ENCODE results near the gene TRIM2.

The TRIM2 gene

DNA sequence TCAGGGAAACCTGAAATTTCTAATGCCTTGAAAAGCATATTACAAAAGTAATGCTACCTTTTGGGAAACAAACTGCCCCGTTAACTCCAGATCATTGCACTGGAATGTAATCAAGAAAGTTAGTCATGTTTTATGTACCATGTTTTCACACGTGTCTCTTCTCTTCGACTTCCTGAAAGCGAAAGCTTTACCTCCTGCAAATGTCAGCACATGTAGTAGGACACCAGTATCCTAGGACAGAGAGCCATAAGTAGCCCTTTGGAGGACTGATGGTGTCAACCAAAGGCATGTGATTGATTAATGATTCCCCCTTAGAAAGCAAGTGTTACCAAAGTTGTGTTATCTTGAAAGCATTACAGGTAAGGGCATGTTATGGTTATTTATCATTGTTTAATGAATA is 131.4 kb downstream of the TRIM2 start:
- TF ChIP-seq CTCF (IDR thresholded peaks at IDR 0.05; ENCODE audit: insufficient read depth, low read depth, low read length, missing control alignments), result no peak
- peak; percentile 76 for DNase-seq (ENCODE audit: low read depth)
- H3K4me3 ChIP-seq (ENCODE audit: low read length), result no peak overlapping the region

- H3K4me3 ChIP-seq (ENCODE audit: low read length), result no peak overlapping the region
- DNase-seq (ENCODE audit: low read depth), result no peak
- TF ChIP-seq CTCF (IDR thresholded peaks at IDR 0.05; ENCODE audit: insufficient read depth, low read depth, low read length, missing control alignments), result no peak
Measured at GRCh38 chr4:153337686-153338085, 133.4 kb downstream of the TRIM2 start.

GRCh38 chr4:153341575-153342090 is 137.4 kb downstream of the TRIM2 start:
- H3K4me3 ChIP-seq (ENCODE audit: low read length), result no peak overlapping the region
- no peak for TF ChIP-seq CTCF (IDR thresholded peaks at IDR 0.05; ENCODE audit: insufficient read depth, low read depth, low read length, missing control alignments)
- peak; percentile 65 for DNase-seq (ENCODE audit: low read depth)

DNA sequence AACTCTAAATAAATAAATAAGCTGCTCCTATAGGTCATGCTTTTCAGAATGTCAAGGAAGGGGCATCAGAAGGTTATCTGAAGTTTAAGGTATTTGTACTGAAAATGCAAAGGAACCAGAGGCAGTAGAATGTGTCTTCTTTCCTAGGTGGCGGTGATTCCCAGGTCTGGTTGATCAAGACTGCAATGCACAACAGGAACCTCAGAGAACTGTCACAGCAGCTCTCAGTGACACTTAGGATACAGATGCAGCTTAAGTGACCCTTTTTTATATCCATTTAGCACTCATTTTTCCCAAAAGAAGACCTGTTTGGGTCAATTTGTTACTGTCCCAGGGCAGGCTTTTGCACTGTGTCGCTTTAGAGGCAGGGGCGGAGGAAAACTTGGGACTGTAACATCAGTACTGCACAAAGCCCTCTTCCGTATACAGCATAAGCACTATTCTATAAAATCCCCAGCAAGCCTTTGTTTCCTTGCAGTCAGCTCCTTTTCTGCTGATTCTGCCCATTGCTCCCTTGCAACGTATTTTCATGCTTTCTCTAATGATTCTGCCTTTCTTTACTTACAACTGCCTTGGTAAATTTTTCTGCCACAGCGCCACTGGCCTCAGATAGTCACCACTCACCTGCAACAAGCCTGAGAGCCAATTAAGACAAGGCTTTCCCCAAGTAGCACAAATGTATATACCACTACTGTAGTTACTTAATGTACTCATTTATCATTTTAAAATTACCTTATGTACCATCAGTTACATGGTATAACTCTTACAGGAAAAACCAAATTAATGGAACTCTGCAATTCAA is 138.7 kb downstream of the TRIM2 start:
- no peak for TF ChIP-seq CTCF (IDR thresholded peaks at IDR 0.05; ENCODE audit: insufficient read depth, low read depth, low read length, missing control alignments)

DNA sequence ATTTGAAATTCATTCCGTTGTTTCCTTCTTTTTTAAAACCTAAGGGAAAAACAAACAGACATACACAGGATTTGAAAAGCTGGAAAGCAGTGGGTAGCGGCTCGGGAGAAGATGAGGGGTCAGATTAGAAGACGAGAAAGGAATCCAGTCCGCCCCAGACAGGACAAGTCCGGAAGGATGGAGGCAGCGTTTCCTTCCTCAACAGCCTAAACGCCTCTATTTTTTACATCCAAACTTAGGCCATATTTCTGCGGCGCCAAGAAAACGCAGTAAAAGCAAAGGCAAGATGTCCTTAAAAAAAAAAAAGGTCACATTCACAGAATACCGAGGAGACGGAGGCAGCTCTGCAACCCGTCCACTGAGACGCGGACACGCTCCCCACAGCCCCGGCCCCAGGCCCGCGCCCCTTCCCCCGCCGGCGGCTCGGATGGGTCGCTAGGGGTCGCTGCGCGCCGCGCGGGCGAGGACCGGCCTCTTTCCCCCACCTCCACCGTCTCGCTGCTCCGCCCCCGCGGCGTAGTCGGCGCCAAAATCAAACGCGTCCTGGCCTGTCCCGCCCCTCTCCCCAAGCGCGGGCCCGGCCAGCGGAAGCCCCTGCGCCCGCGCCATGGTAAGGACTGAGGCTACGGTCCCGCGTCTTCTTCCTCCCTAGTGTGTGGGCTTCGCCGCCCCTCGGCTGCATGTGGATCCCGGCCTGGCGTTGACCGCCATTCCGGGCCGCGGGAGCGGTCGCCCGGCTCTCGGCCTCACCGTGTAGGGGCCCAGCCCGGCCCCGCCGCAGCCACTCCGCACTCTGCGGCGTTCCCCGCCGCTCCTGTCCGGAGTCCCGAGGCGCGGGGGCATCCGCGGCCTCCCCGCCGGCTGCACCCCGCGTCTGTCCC is 140.1 kb downstream of the TRIM2 start, which contains the start of gene MND1:
Gene MND1, plus strand, starts transcription at position 558 of the 881 bp plus-strand sequence. Its CDS starts 50 bp downstream, at position 608.
- TF ChIP-seq CTCF (IDR thresholded peaks at IDR 0.05; ENCODE audit: insufficient read depth, low read depth, low read length, missing control alignments), result peak; percentile 41
- DNase-seq (ENCODE audit: low read depth), result peak; percentile 82
- peak within 1 kb of the TSS; percentile 73 for H3K4me3 ChIP-seq (ENCODE audit: low read length)

More for the DNA sequence above, 138.7 kb downstream of the TRIM2 start:
- no peak for DNase-seq (ENCODE audit: low read depth)
- no peak overlapping the region for H3K4me3 ChIP-seq (ENCODE audit: low read length)

DNA sequence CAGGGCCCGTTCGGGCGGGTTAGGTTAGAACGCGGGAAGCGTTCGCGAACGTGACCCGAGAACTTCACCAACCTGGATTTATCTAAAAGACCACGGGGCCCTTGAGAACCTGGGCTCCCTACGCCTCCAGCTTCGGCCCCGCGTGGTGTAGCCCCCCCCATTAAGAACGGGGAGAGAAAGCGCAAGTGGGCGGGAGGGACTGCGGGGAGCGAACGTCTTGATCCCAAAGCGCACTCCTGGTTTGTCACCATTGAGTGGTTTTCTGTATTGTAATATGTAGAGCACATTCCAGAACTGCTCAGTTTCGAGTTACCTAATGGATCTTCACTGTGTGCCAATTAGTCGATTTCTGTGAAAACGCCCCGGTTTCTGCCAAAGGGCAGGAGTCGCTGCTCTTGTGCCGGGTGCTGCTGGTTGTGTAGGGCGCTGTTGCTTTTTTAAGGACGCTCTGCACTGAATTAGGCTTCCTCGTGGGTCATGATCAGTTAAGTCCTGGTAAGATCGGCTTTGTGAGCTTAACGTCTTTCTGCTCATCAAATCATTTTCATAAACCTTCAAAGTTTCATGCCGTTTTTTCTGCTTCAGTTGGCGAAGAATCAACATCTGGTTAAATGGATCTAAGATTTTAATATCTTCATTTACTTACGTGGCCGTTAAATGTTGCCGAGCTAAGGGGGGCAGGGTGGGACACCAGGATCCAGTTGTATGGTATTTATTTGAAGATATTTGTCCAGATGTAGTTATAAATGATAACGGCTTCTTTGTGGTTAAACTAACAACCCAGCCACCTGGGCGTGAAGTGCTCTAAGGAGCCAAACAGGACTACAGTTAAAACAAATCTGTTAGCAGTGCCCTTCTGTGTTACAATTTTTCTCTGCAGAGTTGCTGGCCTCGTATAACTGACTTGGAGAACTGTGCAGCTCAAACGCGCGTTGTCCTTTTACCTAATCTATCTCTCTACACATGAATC is 141.1 kb downstream of the TRIM2 start:
- peak; percentile 57 for DNase-seq (ENCODE audit: low read depth)
- peak; percentile 10 for TF ChIP-seq CTCF (IDR thresholded peaks at IDR 0.05; ENCODE audit: insufficient read depth, low read depth, low read length, missing control alignments)
- peak overlapping the region; percentile 73 for H3K4me3 ChIP-seq (ENCODE audit: low read length)
